Stimulated activated naive CD4-positive, alpha-beta T cell treated with Interleukin-2 at 50 U/mL for 16 hours (primary cell): ENCODE measurements around the gene SLC35G2.
A peak's percentile ranks its signal among the peaks of the same experiment; 100 is the strongest.
"Not testable (repeated sequence)": the region's sequence is repeated elsewhere in the genome, so short reads cannot be mapped to it uniquely, and the experiment has no call there.

Experiments
- DNase-seq: peaks from one replicate; lab custom pipeline; 2025; lab: John Stamatoyannopoulos, UW

Gene SLC35G2

GRCh38 chr3:136835089-136835812, 16.3 kb downstream of the SLC35G2 start:
- DNase-seq = no peak

GRCh38 chr3:136835813-136836510, 17.0 kb downstream of the SLC35G2 start:
- no peak for DNase-seq

- DNase-seq = no peak
Measured at GRCh38 chr3:136836511-136837156, 17.7 kb downstream of the SLC35G2 start.

GRCh38 chr3:136838641-136839555, 20.0 kb downstream of the SLC35G2 start:
- DNase-seq = no peak

GRCh38 chr3:136839556-136839931, 20.6 kb downstream of the SLC35G2 start:
- no peak for DNase-seq

GRCh38 chr3:136840252-136840651, 21.3 kb downstream of the SLC35G2 start:
- no peak for DNase-seq

- DNase-seq = no peak
Measured at GRCh38 chr3:136842294-136842693, 23.4 kb downstream of the SLC35G2 start.

GRCh38 chr3:136844724-136845123, 25.8 kb downstream of the SLC35G2 start:
- DNase-seq = no peak

GRCh38 chr3:136852180-136852579, 33.3 kb downstream of the SLC35G2 start:
- no peak for DNase-seq

- DNase-seq = no peak
Measured at GRCh38 chr3:136856665-136857064, 37.7 kb downstream of the SLC35G2 start.

GRCh38 chr3:136858381-136858780, 39.5 kb downstream of the SLC35G2 start:
- DNase-seq = no peak

- no peak for DNase-seq
Measured at GRCh38 chr3:136860541-136860940, 41.6 kb downstream of the SLC35G2 start.

- DNase-seq = peak; percentile 99
Measured at GRCh38 chr3:136861890-136862616, 43.1 kb downstream of the SLC35G2 start, which contains the start of gene NCK1. Gene NCK1, plus strand, starts transcription at chr3:136862208. Its CDS starts 65,794 bp downstream, at chr3:136928002.

GRCh38 chr3:136862617-136863322, 43.8 kb downstream of the SLC35G2 start:
- DNase-seq = peak; percentile 44

GRCh38 chr3:136869282-136869681, 50.4 kb downstream of the SLC35G2 start:
- no peak for DNase-seq

GRCh38 chr3:136872258-136872657, 53.3 kb downstream of the SLC35G2 start:
- not testable (repeated sequence) for DNase-seq

- not testable (repeated sequence) for DNase-seq
Measured at GRCh38 chr3:136879510-136879909, 60.6 kb downstream of the SLC35G2 start.

- DNase-seq = no peak
Measured at GRCh38 chr3:136882571-136882970, 63.6 kb downstream of the SLC35G2 start.

- DNase-seq = no peak
Measured at GRCh38 chr3:136883967-136884720, 65.2 kb downstream of the SLC35G2 start.
